Liver (tissue), 9 donors: ENCODE results near the gene RAN. TPM values are rescaled to one million over a fixed set of nuclear protein-coding genes. Genes with fewer than 3 reads are reported as not detected.

Experiments used
- DNase-seq: peaks from one replicate; pipeline ENCODE4 v3.0.0-alpha.2; 2017; ENCODE audit warnings: low spot score
- H3K27ac ChIP-seq, 2 donors: one replicate each; pipeline ENCODE4 v1.7.0; 2013; ENCODE audit warnings: inconsistent platforms in 2 of 2, low read length in 2 of 2, control low read depth in 1 of 2, low read depth in 1 of 2, mild to moderate bottlenecking in 1 of 2
- H3K27me3 ChIP-seq, 4 donors: one replicate each; pipeline versions ENCODE4 v1.6.1 to v1.7.0; 2013; ENCODE audit warnings: low read length in 3 of 4, inconsistent platforms in 1 of 4, mild to moderate bottlenecking in 1 of 4, moderate library complexity in 1 of 4; ENCODE audit not compliant: control insufficient read depth in 4 of 4, insufficient read depth in 4 of 4
- H3K36me3 ChIP-seq, 4 donors: one replicate each; pipeline versions ENCODE4 v1.6.1 to v1.7.0; 2013; ENCODE audit warnings: low read length in 3 of 4, mild to moderate bottlenecking in 3 of 4, low read depth in 1 of 4, moderate library complexity in 1 of 4; ENCODE audit not compliant: control insufficient read depth in 4 of 4, insufficient read depth in 3 of 4
- H3K4me1 ChIP-seq, 4 donors: one replicate each; pipeline versions ENCODE4 v1.6.1 to v1.7.0; 2013; ENCODE audit warnings: low read length in 3 of 4, mild to moderate bottlenecking in 3 of 4, moderate library complexity in 1 of 4; ENCODE audit not compliant: control insufficient read depth in 4 of 4, insufficient read depth in 4 of 4
- H3K4me3 ChIP-seq, 3 donors: one replicate each; pipeline versions ENCODE4 v1.6.1 to v1.7.0; 2013; ENCODE audit warnings: low read length in 3 of 3, control low read depth in 1 of 3, low read depth in 1 of 3, mild to moderate bottlenecking in 1 of 3
- H3K9ac ChIP-seq, 2 donors: one replicate each; pipeline ENCODE4 v1.7.0; 2013; ENCODE audit warnings: low read length in 2 of 2, mild to moderate bottlenecking in 2 of 2, moderate library complexity in 2 of 2, control low read depth in 1 of 2, low read depth in 1 of 2
- H3K9me3 ChIP-seq, 4 donors: one replicate each; pipeline versions ENCODE4 v1.6.1 to v1.7.0; 2013; ENCODE audit warnings: low read length in 3 of 4; ENCODE audit not compliant: control insufficient read depth in 4 of 4
- ATF3 ChIP-seq: IDR thresholded peaks from 2 replicates; pipeline ENCODE4 v1.6.1; 2016; ENCODE audit warnings: antibody characterized with exemption
- EGR1 ChIP-seq, 2 donors: IDR thresholded peaks; 2 replicates each; pipeline ENCODE4 v1.6.1; 2016 to 2018; ENCODE audit warnings: antibody characterized with exemption in 2 of 2, low read depth in 2 of 2
- FOXA2 ChIP-seq: IDR thresholded peaks from 2 replicates; pipeline ENCODE4 v1.6.1; 2016; ENCODE audit warnings: antibody characterized with exemption
- GABPA ChIP-seq, 2 donors: IDR thresholded peaks in 1 of 2; conservative IDR thresholded peaks in 1 of 2; 2 replicates each; pipeline ENCODE4 v1.6.1; 2016; ENCODE audit warnings: antibody characterized with exemption in 2 of 2, mild to moderate bottlenecking in 1 of 2, moderate library complexity in 1 of 2
- HNF4A ChIP-seq, 2 donors: conservative IDR thresholded peaks; 2 replicates each; pipeline ENCODE4 v1.6.1; 2016; ENCODE audit warnings: antibody characterized with exemption in 2 of 2, mild to moderate bottlenecking in 2 of 2
- HNF4G ChIP-seq: IDR thresholded peaks from 2 replicates; pipeline ENCODE4 v1.6.1; 2016; ENCODE audit warnings: antibody characterized with exemption
- JUND ChIP-seq, 2 donors: IDR thresholded peaks; 2 replicates each; pipeline ENCODE4 v1.6.1; 2016; ENCODE audit warnings: antibody characterized with exemption in 2 of 2
- MAX ChIP-seq: IDR thresholded peaks from 2 replicates; pipeline ENCODE4 v1.6.1; 2016; ENCODE audit warnings: antibody characterized with exemption
- NR2F2 ChIP-seq: IDR thresholded peaks from 2 replicates; pipeline ENCODE4 v1.6.1; 2016; ENCODE audit warnings: antibody characterized with exemption
- REST ChIP-seq: IDR thresholded peaks from 2 replicates; pipeline ENCODE4 v1.6.1; 2016; ENCODE audit warnings: antibody characterized with exemption, mild to moderate bottlenecking
- RXRA ChIP-seq, 2 donors: IDR thresholded peaks; 2 replicates each; pipeline ENCODE4 v1.6.1; 2017 to 2018; ENCODE audit warnings: antibody characterized with exemption in 2 of 2, mild to moderate bottlenecking in 1 of 2
- SP1 ChIP-seq: IDR thresholded peaks from 2 replicates; pipeline ENCODE4 v1.6.1; 2018; ENCODE audit warnings: antibody characterized with exemption, mild to moderate bottlenecking
- TAF1 ChIP-seq: conservative IDR thresholded peaks from 2 replicates; pipeline ENCODE4 v1.6.1; 2016; ENCODE audit warnings: antibody characterized with exemption, mild to moderate bottlenecking
- YY1 ChIP-seq: IDR thresholded peaks from 2 replicates; pipeline ENCODE4 v1.6.1; 2016; ENCODE audit warnings: antibody characterized with exemption, mild to moderate bottlenecking
- ZBTB33 ChIP-seq: IDR thresholded peaks from 2 replicates; pipeline ENCODE4 v1.6.1; 2016; ENCODE audit warnings: antibody characterized with exemption
- WGBS: extraction: QIAGEN DNeasy Blood & Tissue Kit; methylation state at CpG from one replicate; pipeline ENCODE4 v1.1.7; 2013; 5-methylcytosine and 5-hydroxymethylcytosine counted together
- polyA plus RNA-seq, 2 donors: library from polyadenylated mRNA; stranded (reverse) in 1 of 2; unstranded in 1 of 2; fragments of 200-250 nt in 1 of 2; fragments of >200 nt in 1 of 2; fragmentation: Nextera tagmentation in 1 of 2; extraction: Ambion mirVana in 1 of 2; gene quantifications; one replicate each; pipeline versions ENCODE4 v1.2.1 to v1.2.3, GENCODE V29; 2013 to 2015
- total RNA-seq, 2 donors: library from RNA; depleted of rRNA; stranded (reverse); fragments of >200 nt; gene quantifications; one replicate each; pipeline ENCODE4 v1.2.3, GENCODE V29; 2014
- donor health status: healthy.
- donor health status: healthy.
- donor health status: healthy.
- donor health status: healthy.
- donor health status: healthy.

The RAN gene
- total and polyA plus RNA-seq, 4 donors: 102 to 281 (median 186) TPM

GRCh38 chr12:130831876-130832405 is 39.9 kb upstream of the RAN start (continued):
- no peak for TF ChIP-seq ZBTB33
- no peak for TF ChIP-seq SP1
- no peak for TF ChIP-seq JUND (IDR thresholded peaks at IDR 0.05)

- H3K4me1 ChIP-seq: peaks cover 2 to 13% (median 8%) of the 10 kb centered on the region in 4 donors
- H3K36me3 ChIP-seq: no peaks in the 10 kb centered on the region
- WGBS: 67% methylated on average over 17 of the region's 17 CpGs
- H3K9me3 ChIP-seq: no peaks in the 10 kb centered on the region
- no peak overlapping the region for H3K4me3 ChIP-seq
- no peaks in the 10 kb centered on the region for H3K27me3 ChIP-seq
- H3K9ac ChIP-seq: no peak overlapping the region
- peak in 1 of 2 donors; percentile 43 for TF ChIP-seq HNF4A (conservative IDR thresholded peaks at IDR 0.05)
- TF ChIP-seq RXRA (IDR thresholded peaks at IDR 0.05): peak in 1 of 2 donors; percentile 38
- TF ChIP-seq ATF3: no peak
- TF ChIP-seq MAX: no peak
- no peak for TF ChIP-seq ZBTB33
- TF ChIP-seq FOXA2: peak; percentile 5
- TF ChIP-seq SP1: no peak
- H3K27ac ChIP-seq: no peak overlapping the region
- DNase-seq: peak; percentile 76
These were observed 39.2 kb upstream of the RAN start for GRCh38 chr12:130832561-130833209.

- Histone ChIP-seq H3K4me3 (no peak overlapping the region), H3K9me3 (no peaks in the 10 kb centered on the region), H3K9ac (no peak overlapping the region), H3K4me1 (peaks cover 5 to 28% (median 20%) of the 10 kb centered on the region in 4 donors), H3K36me3 (no peaks in the 10 kb centered on the region), H3K27me3 (no peaks in the 10 kb centered on the region), H3K27ac (no peak overlapping the region)
- no peak for DNase-seq
- TF ChIP-seq ATF3 (no peak), EGR1 (IDR thresholded peaks at IDR 0.05; ENCODE audit: low read depth in 2 of 2) (no peak), YY1 (no peak), MAX (no peak), GABPA (IDR thresholded peaks at IDR 0.05 in 1 of 2, conservative IDR thresholded peaks at IDR 0.05 in 1 of 2) (no peak), REST (no peak), NR2F2 (no peak), HNF4G (no peak), SP1 (no peak), TAF1 (no peak), RXRA (IDR thresholded peaks at IDR 0.05) (no peak), FOXA2 (no peak), ZBTB33 (no peak)
- 81% methylated on average over 11 of the region's 11 CpGs for WGBS
These were observed 36.9 kb upstream of the RAN start for GRCh38 chr12:130835011-130835410.
